Heart left ventricle (tissue), 16 donors: Measurements from ENCODE around the gene ZSCAN10. TPM values are rescaled to one million over a fixed set of nuclear protein-coding genes. Genes with fewer than 3 reads are reported as not detected.

Experiments used
- ATAC-seq, 4 donors: fragments of 200-7000 bp; cut with Tn5 transposase; one replicate each; pipeline ENCODE4 v1.9.1; 2020 to 2022; ENCODE audit warnings: moderate library complexity in 4 of 4, mild to moderate bottlenecking in 3 of 4, moderate number of reproducible peaks in 1 of 4
- DNase-seq, 5 donors: peaks; one replicate each; pipeline ENCODE4 v3.0.0-alpha.2; 2020
- H3K27ac ChIP-seq, 12 donors: fragments of 200-600 bp; sonication (generic) in 4 of 12; one replicate each; pipeline versions ENCODE4 v1.5.0 to v1.8.0; 2016 to 2022; ENCODE audit warnings: mild to moderate bottlenecking in 2 of 12
- H3K27me3 ChIP-seq, 9 donors: fragments of 200-600 bp; sonication (generic) in 2 of 9; one replicate each; pipeline versions ENCODE4 v1.5.1 to v1.8.0; 2016 to 2022; ENCODE audit warnings: mild to moderate bottlenecking in 3 of 9
- H3K36me3 ChIP-seq, 9 donors: fragments of 200-600 bp; sonication (generic) in 2 of 9; one replicate each; pipeline versions ENCODE4 v1.5.0 to v1.8.0; 2018 to 2022; ENCODE audit warnings: mild to moderate bottlenecking in 2 of 9
- H3K4me1 ChIP-seq, 12 donors: fragments of 200-600 bp; sonication (generic) in 4 of 12; one replicate each; pipeline versions ENCODE4 v1.5.0 to v1.8.0; 2016 to 2022; ENCODE audit warnings: mild to moderate bottlenecking in 3 of 12
- H3K4me3 ChIP-seq, 12 donors: fragments of 200-600 bp; sonication (generic) in 4 of 12; one replicate each; pipeline versions ENCODE4 v1.5.0 to v1.8.0; 2017 to 2022; ENCODE audit warnings: mild to moderate bottlenecking in 9 of 12, moderate library complexity in 4 of 12
- H3K9me3 ChIP-seq, 12 donors: fragments of 200-600 bp; sonication (generic) in 4 of 12; one replicate each; pipeline versions ENCODE4 v1.5.0 to v1.8.0; 2016 to 2022; ENCODE audit warnings: mild to moderate bottlenecking in 1 of 12
- CTCF ChIP-seq, 12 donors: fragments of 200-600 bp; sonication (generic) in 4 of 12; IDR thresholded peaks; one replicate each; pipeline versions ENCODE4 v1.5.0 to v1.8.0; 2018 to 2022; ENCODE audit warnings: antibody characterized with exemption in 12 of 12, mild to moderate bottlenecking in 5 of 12
- POLR2A ChIP-seq, 2 donors: fragments of 450-650 bp; IDR thresholded peaks; one replicate each; pipeline ENCODE4 v1.6.1; 2017; ENCODE audit warnings: antibody characterized with exemption in 2 of 2, mild to moderate bottlenecking in 2 of 2, moderate library complexity in 2 of 2
- WGBS, 4 donors: extraction: QIAGEN DNeasy Blood & Tissue Kit in 2 of 4; methylation state at CpG; one replicate each; pipeline versions ENCODE4 v1.1.5 to v1.1.7; 2013 to 2018; 5-methylcytosine and 5-hydroxymethylcytosine counted together
- intact Hi-C, 10 donors: fragments of 100-400 bp; cut with DNase I; formaldehyde crosslinking; loops; one replicate each; pipeline versions ENCODE4 v1.11.1 to v1.14.2; 2022
- polyA plus RNA-seq, 2 donors: library from polyadenylated mRNA; stranded (reverse); fragments of 200-250 nt; gene quantifications; one replicate each; pipeline ENCODE4 v1.2.3, GENCODE V29; 2013
- total RNA-seq, 9 donors: library from RNA; depleted of rRNA in 2 of 9; stranded (reverse); fragments of >200 nt in 2 of 9; fragmentation: NEBNext Ultra II Directional in 3 of 9; extraction: Animal tissue kit (Norgen Biotek cat#: 25700) in 3 of 9; gene quantifications; one replicate each; pipeline versions ENCODE4 v1.1.0 to v1.2.4, GENCODE V29; 2016 to 2023
- donor health status: ischemic (EF 13 %, LVEDD 7.1; RV severe dilation, severe dysfunction).
- donor health status: healthy with polysubstance abuse.
- donor health status: DM: no; HTN: yes; CAD: no.
- donor health status: DM: no; HTN: no; CAD: no.
- donor health status: ischemic (EF 25% LVEDD 6.9; RV normal size, moderate dysfunction).
- donor health status: ischemic (EF 25% LVEDD 5.7; RV mildly dilated, moderate dysfunction).
- donor health status: healthy.
- donor health status: DM: yes; HTN: yes; CAD: no.
- donor health status: ischemic (EF 35%, LVEDD 5.7; RV mildly dilated, moderate dysfunction).
- donor health status: nonischemic (EF 11% LVEDD 7.7; RV severe dilation, severe dysfunction).
- donor health status: DM: yes; HTN: yes; CAD: no.
- donor health status: PGD.
- donor health status: ischemic (EF 29% LVEDD 5.4; RV normal size, mild dysfunction).
- donor health status: nonischemic (EF 23%, LVEDD 6.1; RV moderate dilation, normal function).

Gene ZSCAN10
- total and polyA plus RNA-seq, 11 donors = not detected

DNA sequence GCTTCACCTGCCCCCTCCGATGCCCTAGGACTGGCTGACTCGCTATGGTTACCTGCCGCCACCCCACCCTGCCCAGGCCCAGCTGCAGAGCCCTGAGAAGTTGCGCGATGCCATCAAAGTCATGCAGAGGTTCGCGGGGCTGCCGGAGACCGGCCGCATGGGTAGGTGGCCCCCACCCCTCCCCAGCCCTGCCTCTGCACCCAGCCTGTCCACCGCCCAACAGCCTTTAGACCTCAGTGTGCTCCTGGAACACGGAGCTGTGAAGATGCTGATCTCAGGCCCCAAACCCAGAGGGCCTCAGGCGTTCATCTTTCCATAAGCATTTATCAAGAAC, 51.7 kb downstream of the ZSCAN10 start:
- peak overlapping the region in 1 of 12 donors; percentile 66 for H3K4me3 ChIP-seq
- no peaks in the 10 kb centered on the region for H3K9me3 ChIP-seq
- intact Hi-C loops = no loop called here
- no peak for ATAC-seq
- H3K27me3 ChIP-seq = peaks cover 32 to 78% (median 50%) of the 10 kb centered on the region in 9 donors
- TF ChIP-seq POLR2A (IDR thresholded peaks at IDR 0.05) (no peak), CTCF (IDR thresholded peaks at IDR 0.05) (no peak)
- DNase-seq = no peak
- WGBS, 4 donors = 18 to 30% (median 26%) methylated on average over 9 to 13 of the region's 13 CpGs
- H3K36me3 ChIP-seq = no peaks in the 10 kb centered on the region
- peaks cover 4 to 34% (median 16%) of the 10 kb centered on the region in 12 donors for H3K4me1 ChIP-seq
- H3K27ac ChIP-seq = no peak overlapping the region

DNA sequence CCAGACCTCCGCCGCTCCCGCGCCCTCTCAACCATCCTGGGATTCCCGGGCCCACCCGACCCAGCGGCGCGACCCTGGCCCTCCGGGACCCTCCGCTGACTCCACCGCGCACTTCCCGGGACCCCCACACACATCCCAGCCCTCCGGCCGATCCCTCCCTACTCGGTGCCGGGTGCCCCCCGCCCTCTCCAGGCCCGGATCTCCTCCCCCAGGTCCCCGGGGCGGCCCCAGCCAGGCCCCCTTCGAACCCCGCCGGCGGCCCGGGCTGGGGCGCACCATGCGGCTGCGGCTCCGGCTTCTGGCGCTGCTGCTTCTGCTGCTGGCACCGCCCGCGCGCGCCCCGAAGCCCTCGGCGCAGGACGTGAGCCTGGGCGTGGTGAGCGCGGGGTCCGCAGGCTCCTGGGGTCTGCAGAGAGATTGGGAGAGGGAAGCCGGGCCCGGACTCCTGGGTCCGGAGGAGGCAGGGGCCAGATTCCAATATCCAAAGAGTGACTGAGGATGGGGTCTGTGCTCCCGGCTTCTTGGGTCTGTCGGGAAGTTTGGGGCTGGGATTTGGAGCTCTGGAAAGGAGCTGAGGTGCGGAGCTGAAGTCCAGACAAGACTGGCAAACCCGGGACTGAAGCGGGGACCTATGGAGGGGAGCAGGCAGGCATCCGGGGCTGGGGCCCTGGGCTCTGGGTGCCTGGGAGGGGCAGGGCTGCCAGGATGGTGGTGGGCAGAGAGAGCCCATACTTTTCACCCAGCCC, 52.3 kb downstream of the ZSCAN10 start:
- 2% methylated on average over 40 to 54 of the region's 54 CpGs for WGBS, 4 donors
- intact Hi-C loops = no loop called here
- no peak for ATAC-seq

GRCh38 chr16:3045758-3046640, 53.1 kb downstream of the ZSCAN10 start, which contains the start of gene MMP25:
MMP25 (plus strand) TSS chr16:3046561; CDS start chr16:3046918, 357 bp downstream.
- 0 to 1% (median 1%) methylated on average over 39 to 86 of the region's 86 CpGs for WGBS, 4 donors
- TF ChIP-seq POLR2A (IDR thresholded peaks at IDR 0.05) = no peak
- TF ChIP-seq CTCF (IDR thresholded peaks at IDR 0.05) = no peak
- Histone ChIP-seq H3K27ac (peak within 1 kb of the TSS in 2 of 12 donors; percentile 17 to 19), H3K4me3 (peak within 1 kb of the TSS; percentile 25 to 66 (median 54)), H3K4me1 (peaks cover 4 to 34% (median 16%) of the 10 kb centered on the region in 12 donors), H3K27me3 (peaks cover 32 to 89% (median 52%) of the 10 kb centered on the region in 9 donors), H3K9me3 (no peaks in the 10 kb centered on the region), H3K36me3 (no peaks in the 10 kb centered on the region)
- intact Hi-C loops = no loop called here
- ATAC-seq (peak in 3 of 4 donors; percentile 38 to 65 (median 41)), DNase-seq (peak in 1 of 5 donors; percentile 70)

More for the DNA sequence above, 52.3 kb downstream of the ZSCAN10 start:
- DNase-seq = no peak
- Histone ChIP-seq H3K9me3 (no peaks in the 10 kb centered on the region), H3K27ac (no peak overlapping the region), H3K4me1 (peaks cover 4 to 34% (median 16%) of the 10 kb centered on the region in 12 donors), H3K4me3 (peak overlapping the region; percentile 25 to 66 (median 54)), H3K27me3 (peaks cover 32 to 83% (median 51%) of the 10 kb centered on the region in 9 donors), H3K36me3 (no peaks in the 10 kb centered on the region)
- TF ChIP-seq CTCF (IDR thresholded peaks at IDR 0.05) = no peak
- TF ChIP-seq POLR2A (IDR thresholded peaks at IDR 0.05) = no peak

- intact Hi-C loops = no loop called here
- no peak for TF ChIP-seq CTCF (IDR thresholded peaks at IDR 0.05)
- no peak for TF ChIP-seq POLR2A (IDR thresholded peaks at IDR 0.05)
- H3K4me1 ChIP-seq = peaks cover 4 to 34% (median 16%) of the 10 kb centered on the region in 12 donors
- no peaks in the 10 kb centered on the region for H3K36me3 ChIP-seq
- peaks cover 32 to 96% (median 61%) of the 10 kb centered on the region in 9 donors for H3K27me3 ChIP-seq
- ATAC-seq (no peak), DNase-seq (no peak)
- peak overlapping the region in 1 of 12 donors; percentile 58 for H3K4me3 ChIP-seq
- H3K9me3 ChIP-seq = no peaks in the 10 kb centered on the region
- WGBS, 4 donors = 89 to 95% (median 92%) methylated on average over 6 of the region's 6 CpGs
- H3K27ac ChIP-seq = no peak overlapping the region
These were observed 54.4 kb downstream of the ZSCAN10 start for GRCh38 chr16:3044708-3045107.
